Measurements from ENCODE around the gene SH2D4B.
"Not testable (repeated sequence)": the region's sequence is repeated elsewhere in the genome, so short reads cannot be mapped to it uniquely, and the experiment has no call there.

SH2D4B gene

GRCh38 chr10:80540618-80540980, 2.9 kb downstream of the SH2D4B start:
- H3K27ac ChIP-seq, result no peak overlapping the region

GRCh38 chr10:80540981-80541750, 3.5 kb downstream of the SH2D4B start:
- no peak for DNase-seq (ENCODE audit: low read depth, low spot score)
- H3K27ac ChIP-seq, result peak overlapping the region; percentile 19

More at GRCh38 chr10:80540618-80540980, 2.9 kb downstream of the SH2D4B start:
- DNase-seq (ENCODE audit: low read depth, low spot score), result no peak

- DNase-seq (ENCODE audit: low read depth, low spot score), result no peak
- H3K27ac ChIP-seq, result peak overlapping the region; percentile 19
These were observed 4.4 kb downstream of the SH2D4B start for GRCh38 chr10:80542053-80542452.

GRCh38 chr10:80542652-80543318, 5.1 kb downstream of the SH2D4B start:
- no peak for DNase-seq (ENCODE audit: low read depth, low spot score)
- no peak overlapping the region for H3K27ac ChIP-seq

DNA sequence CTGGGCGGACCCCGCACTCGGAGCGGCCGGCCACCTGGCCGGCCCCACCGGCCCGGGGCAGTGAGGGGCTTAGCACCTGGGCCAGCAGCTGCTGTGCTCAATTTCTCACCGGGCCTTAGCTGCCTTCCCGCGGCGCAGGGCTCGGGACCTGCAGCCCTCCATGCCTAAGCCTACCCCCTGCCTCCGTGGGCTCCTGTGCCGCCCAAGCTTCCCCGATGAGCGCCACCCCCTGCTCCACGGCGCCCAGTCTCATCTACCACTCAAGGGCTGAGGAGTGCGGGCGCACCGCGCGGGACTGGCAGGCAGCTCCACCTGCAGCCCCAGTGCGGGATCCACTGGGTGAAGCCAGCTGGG, 5.6 kb downstream of the SH2D4B start:
- DNase-seq (ENCODE audit: low read depth, low spot score); H3K27ac ChIP-seq: not testable (repeated sequence)

GRCh38 chr10:80544316-80544953, 6.7 kb downstream of the SH2D4B start:
- DNase-seq (ENCODE audit: low read depth, low spot score), result no peak

DNA sequence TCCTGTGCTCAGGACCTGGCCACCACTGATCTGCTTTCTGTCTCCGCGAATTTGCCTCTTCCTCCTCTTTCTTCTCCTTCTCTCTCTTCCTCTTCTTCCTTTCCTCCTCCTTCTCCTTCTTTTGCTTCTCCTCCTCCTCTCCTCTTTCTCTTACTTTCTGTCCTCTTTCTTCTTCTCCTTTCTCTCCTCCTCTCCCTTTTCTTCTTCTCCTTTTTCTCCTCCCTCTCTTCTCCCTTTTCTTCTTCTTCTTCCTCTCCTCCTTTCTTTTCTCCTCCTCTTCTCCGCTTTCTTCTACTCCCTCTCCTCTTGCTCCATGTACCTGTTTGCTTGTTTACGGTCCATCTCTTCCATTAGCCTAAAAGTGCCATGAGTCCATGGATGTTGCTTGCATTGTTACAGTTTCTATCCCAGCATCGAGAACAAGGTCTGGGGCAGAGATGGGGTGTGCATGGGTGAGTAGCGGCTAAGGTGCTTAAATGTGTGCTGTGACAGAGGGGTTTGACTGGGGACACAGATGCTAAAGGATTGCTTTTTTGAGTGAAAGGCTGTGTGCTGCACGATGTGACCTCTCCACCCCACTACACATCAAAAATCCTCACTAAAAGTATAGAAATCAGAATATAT, 7.7 kb downstream of the SH2D4B start:
- no peak overlapping the region for H3K27ac ChIP-seq
- DNase-seq (ENCODE audit: low read depth, low spot score), result no peak

More at GRCh38 chr10:80544316-80544953, 6.7 kb downstream of the SH2D4B start:
- no peak overlapping the region for H3K27ac ChIP-seq

DNA sequence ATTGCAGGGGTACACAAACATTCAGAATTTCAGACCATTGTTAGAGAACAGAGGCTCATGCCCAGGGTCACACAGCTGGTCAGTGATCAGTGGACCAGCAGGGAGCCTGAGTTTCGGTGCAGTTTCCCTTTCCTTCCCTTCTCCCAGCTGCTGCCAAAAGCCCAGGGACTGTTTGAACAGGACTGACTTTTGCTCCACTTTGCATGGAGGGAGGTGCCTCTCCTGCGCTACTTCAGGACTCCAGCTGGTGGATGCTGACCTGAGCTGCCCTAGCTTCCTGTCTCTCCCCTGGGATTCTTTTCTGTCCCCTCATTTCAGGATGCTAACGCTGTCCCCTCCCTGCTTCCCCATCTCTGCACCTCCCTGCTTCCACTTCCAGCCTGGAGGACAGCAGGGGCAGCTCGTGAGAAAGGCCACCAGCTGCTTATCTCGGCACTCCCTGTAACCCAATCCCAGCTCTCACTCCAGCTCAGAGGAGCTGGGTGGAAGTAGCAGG, 14.5 kb downstream of the SH2D4B start:
- H3K27ac ChIP-seq, result no peak overlapping the region
- no peak for DNase-seq (ENCODE audit: low read depth, low spot score)

DNA sequence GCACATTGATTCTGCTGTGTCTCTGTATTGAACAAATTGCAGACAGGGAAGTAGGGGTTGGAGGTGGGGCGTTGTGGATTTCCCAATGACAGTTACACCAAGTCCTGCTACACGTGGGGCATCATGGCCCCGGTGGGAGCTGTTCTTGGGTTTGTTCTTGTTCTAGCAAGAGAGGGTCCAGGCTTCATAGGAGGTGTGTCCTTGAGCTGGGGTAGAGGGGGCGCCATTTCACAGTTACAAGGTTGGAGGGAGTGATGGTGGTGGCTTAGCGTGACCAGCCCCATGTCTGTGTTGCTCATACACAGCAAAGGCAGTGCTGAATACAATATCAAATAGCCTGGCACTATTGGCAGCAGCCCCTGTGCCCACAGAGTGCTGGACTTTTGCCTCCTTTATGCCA, 15.7 kb downstream of the SH2D4B start:
- H3K27ac ChIP-seq, result no peak overlapping the region
- no peak for DNase-seq (ENCODE audit: low read depth, low spot score)

DNA sequence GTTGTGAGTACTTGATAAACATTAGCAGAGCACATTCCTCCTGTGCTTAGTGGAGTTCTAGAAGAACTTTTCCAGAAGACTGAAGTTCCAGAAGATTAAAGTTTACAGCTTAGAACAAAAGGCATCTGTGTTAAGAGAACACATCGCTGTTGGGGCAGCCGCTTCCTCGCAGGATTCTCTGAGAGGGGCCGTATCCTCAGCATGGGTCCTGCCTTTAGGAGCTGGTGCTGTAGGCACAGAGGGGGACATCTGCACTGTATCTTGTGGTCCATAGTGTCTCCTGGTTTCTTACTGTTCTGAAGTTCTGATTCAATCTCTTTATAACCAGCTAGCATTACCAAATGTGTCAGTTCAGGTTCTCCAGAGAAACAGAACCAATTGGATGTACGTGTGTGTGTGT, 16.3 kb downstream of the SH2D4B start:
- no peak overlapping the region for H3K27ac ChIP-seq
- DNase-seq (ENCODE audit: low read depth, low spot score), result no peak

DNA sequence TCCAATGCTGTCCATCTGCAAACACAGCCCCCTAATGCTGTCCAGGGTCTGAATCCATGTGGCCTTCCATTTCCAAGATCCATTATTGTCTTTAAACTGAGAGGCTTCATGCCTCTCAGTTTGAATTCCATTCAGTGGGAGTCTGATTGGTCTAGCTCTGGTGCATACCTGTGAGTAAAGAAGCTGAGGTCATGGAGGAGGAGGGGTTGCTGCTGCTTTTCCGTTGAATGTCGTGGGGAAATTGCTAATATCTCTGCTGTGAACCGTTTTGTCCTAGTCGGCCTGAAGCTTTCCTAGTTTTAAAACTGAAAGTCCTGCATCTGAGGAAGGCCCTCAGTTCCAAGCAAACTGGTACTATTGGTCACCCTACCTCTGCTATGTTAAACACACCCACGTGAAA, 17.7 kb downstream of the SH2D4B start:
- DNase-seq (ENCODE audit: low read depth, low spot score), result no peak
- H3K27ac ChIP-seq, result no peak overlapping the region

DNA sequence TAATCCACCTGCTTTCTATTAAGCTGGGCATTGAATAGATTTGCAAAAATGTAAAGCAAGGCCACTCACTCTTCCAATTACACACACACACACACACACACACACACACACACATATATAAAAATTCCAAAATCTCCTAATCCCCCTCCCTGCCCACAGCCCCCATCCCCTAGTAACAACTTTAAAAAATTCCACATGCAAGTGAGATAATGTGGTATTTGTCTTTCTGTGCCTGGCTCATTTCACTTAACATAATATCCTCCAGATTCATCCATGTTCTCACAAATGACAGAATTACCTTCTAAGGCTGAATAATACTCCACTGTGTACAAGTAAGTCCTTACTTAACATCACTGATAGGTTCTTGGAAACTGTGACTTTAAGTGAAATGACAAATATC, 24.2 kb downstream of the SH2D4B start:
- H3K27ac ChIP-seq, result no peak overlapping the region
- DNase-seq (ENCODE audit: low read depth, low spot score), result no peak

DNA sequence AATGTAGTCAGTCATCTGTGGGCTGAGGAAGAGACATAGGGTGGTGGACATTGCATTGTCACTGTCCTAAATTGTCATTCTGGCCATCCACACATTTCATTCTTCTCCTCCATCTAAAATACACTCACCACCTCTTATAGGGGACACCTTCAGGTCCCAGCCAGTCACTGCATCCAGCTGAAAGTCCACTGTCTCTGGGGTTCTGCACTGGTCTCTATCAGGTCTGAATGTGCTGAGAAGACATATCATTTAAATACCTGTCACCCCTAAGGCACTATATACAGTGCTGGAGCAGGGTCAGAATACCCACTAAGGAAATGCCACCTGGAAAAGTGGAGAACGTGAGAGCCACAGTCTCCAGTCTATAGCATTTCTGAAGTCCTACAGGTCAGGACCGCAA, 29.6 kb downstream of the SH2D4B start:
- DNase-seq (ENCODE audit: low read depth, low spot score), result no peak
- no peak overlapping the region for H3K27ac ChIP-seq

DNA sequence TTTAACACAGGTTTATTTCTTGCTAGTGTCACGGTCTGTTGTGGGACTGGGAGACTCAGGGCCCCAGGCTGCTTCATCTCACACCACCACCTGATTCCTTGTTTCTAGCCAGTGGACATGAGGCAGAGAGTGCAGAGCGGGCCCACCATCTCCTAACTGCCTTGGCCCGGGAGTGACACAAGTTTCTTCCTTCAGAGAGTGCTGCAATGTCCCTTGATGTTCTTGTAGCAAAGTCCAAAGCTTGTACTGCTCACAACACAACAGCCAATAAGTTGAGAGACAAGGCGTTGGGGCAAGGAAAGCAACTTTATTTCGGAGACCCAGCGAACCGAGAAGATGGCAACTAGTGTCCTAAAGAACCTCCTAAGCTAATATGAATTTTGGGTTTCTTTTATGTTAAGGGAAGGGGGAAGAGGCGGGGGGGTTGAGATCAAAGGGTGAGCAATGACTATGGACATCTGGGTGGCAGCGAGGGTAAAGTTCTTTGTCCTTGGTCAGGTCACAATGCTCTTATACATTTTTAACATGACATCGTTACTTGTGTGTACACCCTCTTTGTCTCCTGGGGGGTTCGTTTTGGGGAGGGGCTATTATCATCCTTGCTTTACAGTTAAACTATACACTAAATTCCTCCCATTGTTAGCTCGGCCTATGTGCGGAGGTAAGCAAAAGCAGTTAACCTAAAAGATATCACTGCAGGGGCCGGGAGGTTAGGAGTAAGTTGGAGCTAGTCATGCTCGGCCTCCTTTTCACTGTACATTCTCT, 31.6 kb downstream of the SH2D4B start:
- DNase-seq (ENCODE audit: low read depth, low spot score), result no peak
- no peak overlapping the region for H3K27ac ChIP-seq

DNA sequence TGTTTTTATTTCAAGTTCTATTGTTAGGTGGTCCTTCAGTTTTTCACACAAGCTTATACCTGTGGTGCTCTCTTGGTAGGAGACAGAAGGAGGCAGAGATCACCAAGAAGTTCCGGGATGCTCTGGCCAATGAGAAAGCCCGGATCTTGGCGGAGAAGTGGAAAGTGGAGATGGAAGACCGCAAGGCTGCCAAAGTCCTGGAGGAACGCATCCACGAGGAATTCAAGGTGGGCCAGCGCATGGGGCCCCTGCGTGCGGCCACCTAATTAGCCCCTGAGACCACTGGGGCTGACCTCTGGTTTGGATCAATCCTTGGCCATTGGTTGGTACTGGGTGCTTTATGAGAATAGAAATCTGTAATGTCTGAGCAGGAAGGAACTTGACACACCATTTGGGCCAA, 33.6 kb downstream of the SH2D4B start:
- no peak for DNase-seq (ENCODE audit: low read depth, low spot score)
- H3K27ac ChIP-seq, result no peak overlapping the region

DNA sequence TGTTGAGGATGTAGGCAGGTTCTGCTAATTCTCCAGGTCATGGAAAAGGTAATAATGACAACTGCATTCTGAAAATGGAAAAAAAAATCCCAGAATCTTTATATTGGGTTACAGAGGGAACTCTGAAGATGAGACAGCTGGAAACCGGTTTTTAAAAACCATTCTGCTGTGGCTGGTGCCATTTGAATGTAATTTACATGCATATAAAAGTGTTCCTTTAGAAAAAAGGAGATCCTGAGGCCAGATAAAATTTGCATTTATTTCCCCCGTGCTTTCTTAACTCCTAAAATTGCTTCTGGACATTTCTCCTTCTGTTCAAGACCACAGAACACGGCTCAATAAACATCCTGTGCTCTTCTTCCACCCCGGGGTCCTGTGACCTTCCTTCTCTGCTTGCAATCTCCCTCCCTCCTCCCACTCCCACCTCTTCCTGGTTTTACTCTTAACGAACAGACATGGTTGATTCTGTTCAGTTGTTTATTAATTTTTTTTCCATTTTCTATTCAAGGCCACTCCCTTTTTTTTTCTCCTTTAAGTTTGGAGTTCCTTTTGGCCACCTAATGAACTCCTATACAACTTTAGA, 41.6 kb downstream of the SH2D4B start:
- DNase-seq (ENCODE audit: low read depth, low spot score), result no peak
- no peak overlapping the region for H3K27ac ChIP-seq

DNA sequence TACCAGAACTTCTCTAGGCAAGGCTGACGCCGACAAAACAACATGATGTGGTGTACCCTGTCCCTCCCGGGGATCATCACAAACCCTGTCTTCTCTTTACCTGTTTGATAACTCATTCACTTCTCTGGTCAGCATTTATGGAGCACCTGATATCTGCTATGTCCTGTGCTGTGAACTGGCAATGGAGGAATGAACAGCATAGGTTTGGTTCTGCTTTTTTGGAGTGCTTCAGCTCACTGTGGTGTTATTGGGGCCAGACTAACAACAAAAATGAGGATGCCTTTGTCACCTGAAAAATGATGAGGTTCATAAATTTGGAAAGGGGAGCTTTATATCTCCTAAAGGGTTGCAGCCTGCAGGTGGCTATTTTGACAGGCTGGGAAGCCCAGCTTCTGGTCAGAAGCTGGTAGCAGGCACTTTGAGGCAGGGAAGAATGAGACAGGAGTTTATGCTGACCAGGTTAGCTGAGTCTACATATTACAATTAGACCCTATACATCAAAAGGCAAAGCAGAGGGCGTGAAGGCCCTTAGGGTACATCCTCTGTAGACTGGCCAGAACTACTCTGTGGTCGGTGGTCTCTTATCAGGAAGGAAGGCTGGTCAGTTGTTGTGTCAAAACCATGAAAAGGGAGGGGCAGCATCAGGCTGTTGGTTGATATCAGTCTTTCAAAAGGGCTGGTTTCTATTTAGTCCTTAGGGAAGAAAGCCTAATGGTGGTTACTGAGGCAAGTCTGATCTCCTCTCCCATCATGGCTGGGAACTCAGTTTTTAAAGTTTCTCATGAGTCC, 42.3 kb downstream of the SH2D4B start:
- no peak overlapping the region for H3K27ac ChIP-seq
- no peak for DNase-seq (ENCODE audit: low read depth, low spot score)

GRCh38 chr10:80580638-80581468, 43.2 kb downstream of the SH2D4B start:
- no peak overlapping the region for H3K27ac ChIP-seq
- no peak for DNase-seq (ENCODE audit: low read depth, low spot score)
